Uterus (tissue), 2 donors: Measurements from ENCODE around the gene ATF7.

Experiments
- CTCF ChIP-seq, 4 experiments: fragments of 200-600 bp in 2 of 4; fragments of 450-650 bp in 2 of 4; sonication (generic) in 2 of 4; IDR thresholded peaks; one replicate each; pipeline ENCODE4 v1.5.1; 2016 to 2019; ENCODE audit warnings: antibody characterized with exemption in 4 of 4, mild to moderate bottlenecking in 2 of 4, moderate library complexity in 1 of 4
- POLR2A ChIP-seq, 2 donors: fragments of 450-650 bp; IDR thresholded peaks; one replicate each; pipeline ENCODE4 v1.6.1; 2016; ENCODE audit warnings: antibody characterized with exemption in 2 of 2, mild to moderate bottlenecking in 1 of 2, moderate library complexity in 1 of 2

DNA sequence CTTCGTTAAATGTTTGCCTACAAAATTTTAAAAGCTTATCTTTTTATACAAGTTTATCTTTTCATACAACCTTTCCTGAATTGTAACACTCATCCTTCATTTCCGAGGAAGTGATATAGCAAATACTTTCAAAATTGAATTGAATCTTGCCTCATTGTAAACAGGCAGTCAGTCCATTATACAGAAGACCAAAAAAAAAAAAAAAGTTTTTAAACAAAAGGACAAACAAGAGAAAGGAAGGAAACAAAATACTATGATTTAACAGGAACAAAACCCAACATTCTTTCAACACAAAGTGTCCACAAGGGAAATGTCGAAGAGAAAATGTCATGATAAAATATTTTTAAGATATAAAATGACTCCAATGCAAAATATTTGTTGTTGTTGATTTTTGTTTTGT, 8.5 kb downstream of the ATF7 start:
- TF ChIP-seq POLR2A (IDR thresholded peaks at IDR 0.05), result no peak
- TF ChIP-seq CTCF (IDR thresholded peaks at IDR 0.05), result no peak
